Skeletal muscle tissue (tissue), 4 donors: ENCODE data around the gene PSG7. TPM values are rescaled to one million over a fixed set of nuclear protein-coding genes. Genes with fewer than 3 reads are reported as not detected.
"Not testable (repeated sequence)": the region's sequence is repeated elsewhere in the genome, so short reads cannot be mapped to it uniquely, and the experiment has no call there.

Experiments used
- H3K27ac ChIP-seq: one replicate; pipeline ENCODE4 v1.7.0; 2013; ENCODE audit warnings: mild to moderate bottlenecking, low read depth, low read length, inconsistent platforms
- H3K27me3 ChIP-seq, 3 donors: one replicate each; pipeline ENCODE4 v1.7.0; 2013; ENCODE audit warnings: low read length in 3 of 3; ENCODE audit not compliant: control insufficient read depth in 3 of 3, insufficient read depth in 3 of 3
- H3K36me3 ChIP-seq, 3 donors: one replicate each; pipeline ENCODE4 v1.7.0; 2013; ENCODE audit warnings: low read length in 3 of 3; ENCODE audit not compliant: control insufficient read depth in 3 of 3, insufficient read depth in 3 of 3
- H3K4me1 ChIP-seq, 3 donors: one replicate each; pipeline ENCODE4 v1.7.0; 2013; ENCODE audit warnings: low read length in 3 of 3, mild to moderate bottlenecking in 3 of 3; ENCODE audit not compliant: control insufficient read depth in 3 of 3, insufficient read depth in 3 of 3
- H3K4me3 ChIP-seq, 3 donors: one replicate each; pipeline ENCODE4 v1.7.0; 2013; ENCODE audit warnings: low read length in 3 of 3
- H3K9ac ChIP-seq, 3 donors: one replicate each; pipeline ENCODE4 v1.7.0; 2013; ENCODE audit warnings: low read length in 3 of 3, mild to moderate bottlenecking in 3 of 3, moderate library complexity in 2 of 3, low read depth in 1 of 3
- H3K9me3 ChIP-seq, 3 donors: one replicate each; pipeline ENCODE4 v1.7.0; 2013; ENCODE audit warnings: low read length in 3 of 3; ENCODE audit not compliant: control insufficient read depth in 3 of 3
- total RNA-seq: library from RNA; depleted of rRNA; stranded (reverse); fragments of >200 nt; gene quantifications from one replicate; pipeline ENCODE4 v1.2.3, GENCODE V29; 2014
- donor health status: Osteomylitis.

PSG7 gene
- total RNA-seq, 1 donor from 2014 or later = not detected

GRCh38 chr19:42890446-42890845 lies 46.6 kb downstream of the PSG7 start:
- not testable (repeated sequence) for H3K36me3 ChIP-seq, H3K4me3 ChIP-seq, H3K4me1 ChIP-seq, H3K9ac ChIP-seq, H3K27me3 ChIP-seq, H3K9me3 ChIP-seq, H3K27ac ChIP-seq

- not testable (repeated sequence) for H3K27me3 ChIP-seq, H3K27ac ChIP-seq, H3K9me3 ChIP-seq, H3K36me3 ChIP-seq, H3K4me3 ChIP-seq, H3K4me1 ChIP-seq, H3K9ac ChIP-seq
Observed at GRCh38 chr19:42887876-42888445, 49.0 kb downstream of the PSG7 start.

GRCh38 chr19:42882730-42883129 lies 54.3 kb downstream of the PSG7 start:
- not testable (repeated sequence) for H3K36me3 ChIP-seq, H3K9me3 ChIP-seq, H3K27me3 ChIP-seq, H3K9ac ChIP-seq, H3K4me1 ChIP-seq, H3K4me3 ChIP-seq, H3K27ac ChIP-seq

GRCh38 chr19:42882010-42882409 lies 55.0 kb downstream of the PSG7 start:
- not testable (repeated sequence) for H3K9ac ChIP-seq, H3K4me3 ChIP-seq, H3K9me3 ChIP-seq, H3K27me3 ChIP-seq, H3K36me3 ChIP-seq, H3K27ac ChIP-seq, H3K4me1 ChIP-seq

GRCh38 chr19:42881279-42881678 lies 55.7 kb downstream of the PSG7 start:
- not testable (repeated sequence) for H3K9me3 ChIP-seq, H3K4me1 ChIP-seq, H3K27me3 ChIP-seq, H3K36me3 ChIP-seq, H3K4me3 ChIP-seq, H3K27ac ChIP-seq, H3K9ac ChIP-seq

GRCh38 chr19:42880621-42881020 lies 56.4 kb downstream of the PSG7 start:
- not testable (repeated sequence) for H3K9me3 ChIP-seq, H3K9ac ChIP-seq, H3K4me3 ChIP-seq, H3K36me3 ChIP-seq, H3K27me3 ChIP-seq, H3K4me1 ChIP-seq, H3K27ac ChIP-seq

- H3K27me3 ChIP-seq = peaks cover 0 to 2% (median 0%) of the 10 kb centered on the region in 3 donors
- H3K36me3 ChIP-seq = no peaks in the 10 kb centered on the region
- no peak within 1 kb of the TSS for H3K27ac ChIP-seq
- no peaks in the 10 kb centered on the region for H3K4me1 ChIP-seq
- H3K9me3 ChIP-seq = no peaks in the 10 kb centered on the region
- no peak within 1 kb of the TSS for H3K4me3 ChIP-seq
- no peak within 1 kb of the TSS for H3K9ac ChIP-seq
Observed at GRCh38 chr19:42879613-42880012, 57.4 kb downstream of the PSG7 start, which contains the start of gene PSG1. PSG1 (minus strand) TSS chr19:42879713; CDS start chr19:42879581, 132 bp downstream.

- H3K9me3 ChIP-seq, H3K27me3 ChIP-seq, H3K4me1 ChIP-seq, H3K9ac ChIP-seq, H3K4me3 ChIP-seq, H3K27ac ChIP-seq, H3K36me3 ChIP-seq: not testable (repeated sequence)
Observed at GRCh38 chr19:42876596-42876995, 60.4 kb downstream of the PSG7 start.

GRCh38 chr19:42875881-42876280 lies 61.1 kb downstream of the PSG7 start:
- H3K9me3 ChIP-seq, H3K4me1 ChIP-seq, H3K36me3 ChIP-seq, H3K9ac ChIP-seq, H3K27ac ChIP-seq, H3K4me3 ChIP-seq, H3K27me3 ChIP-seq: not testable (repeated sequence)

- H3K9me3 ChIP-seq, H3K4me1 ChIP-seq, H3K27me3 ChIP-seq, H3K9ac ChIP-seq, H3K36me3 ChIP-seq, H3K4me3 ChIP-seq, H3K27ac ChIP-seq: not testable (repeated sequence)
Observed at GRCh38 chr19:42874901-42875813, 61.9 kb downstream of the PSG7 start.
